HCT116 (cell line): ENCODE data around the gene C1orf35. TPM values are rescaled to one million over a fixed set of nuclear protein-coding genes. Genes with fewer than 3 reads are reported as not detected.

ENCODE experiments used
- ATAC-seq: fragments of 200-7000 bp; cut with Tn5 transposase; 2 replicates; pipeline ENCODE4 v1.9.1; 2020; ENCODE audit warnings: mild to moderate bottlenecking, moderate library complexity
- BruUV-seq: library from RNA; stranded (reverse); fragments of 400-500 nt; replicated peaks from 2 replicates; lab custom pipeline; 2021; lab: Mats Ljungman, UMichigan
- CTCF ChIA-PET: fragments of 300-600 bp; sonication (Branson Sonifier 250); formaldehyde crosslinking; loops from one replicate; lab custom pipeline; 2021; ENCODE audit warnings: antibody characterized with exemption; lab: Charles Lee
- POLR2A ChIA-PET: fragments of 300-600, 350-600 bp; sonication (Branson Sonifier 250); formaldehyde crosslinking; loops from one replicate; lab custom pipeline; 2021; ENCODE audit warnings: antibody characterized with exemption; lab: Charles Lee
- RAD21 ChIA-PET, 2 experiments: fragments of 300-600 bp; sonication (Branson Sonifier 250); formaldehyde crosslinking; loops; one replicate each; lab custom pipeline; 2023; ENCODE audit warnings: low total read pairs in 2 of 2; ENCODE audit not compliant: uncharacterized antibody in 2 of 2, unreplicated experiment in 2 of 2, low non-redundant PET in 1 of 2; lab: Charles Lee
- DNase-seq: peaks from one replicate; pipeline ENCODE4 v3.0.0-alpha.2; 2010; ENCODE audit warnings: low read depth, low spot score
- H2AFZ ChIP-seq: fragments of 200-600 bp; shearing (Covaris generic), sonication (generic); 2 replicates; pipeline ENCODE4 v1.6.1; 2017; ENCODE audit warnings: low read depth, mixed run types, mixed read lengths, antibody characterized with exemption, low read length; ENCODE audit not compliant: poor library complexity, severe bottlenecking
- H3K27ac ChIP-seq: 2 replicates; pipeline ENCODE4 v1.5.1; 2012; ENCODE audit warnings: low read depth, low read length
- H3K27me3 ChIP-seq: fragments of 200-600 bp; sonication (generic); 2 replicates; pipeline ENCODE4 v1.6.1; 2016; ENCODE audit warnings: mixed run types, low read length, mixed read lengths; ENCODE audit not compliant: insufficient read depth
- H3K36me3 ChIP-seq, 2 experiments: fragments of 200-500 bp in 1 of 2; fragments of 200-600 bp in 1 of 2; sonication (Bioruptor generic) in 1 of 2; sonication (generic) in 1 of 2; 2 replicates each; pipeline versions ENCODE4 v1.5.1 to v1.6.1; 2014 to 2016; ENCODE audit warnings: low read length in 2 of 2, inconsistent platforms in 1 of 2, mixed read lengths in 1 of 2, mixed run types in 1 of 2; ENCODE audit not compliant: insufficient read depth in 2 of 2, control insufficient read depth in 1 of 2
- H3K4me1 ChIP-seq, 2 experiments: fragments of 200-600 bp in 1 of 2; sonication (generic) in 1 of 2; 2 replicates each; pipeline versions ENCODE4 v1.5.1 to v1.6.1; 2012 to 2017; ENCODE audit warnings: low read length in 2 of 2, inconsistent platforms in 1 of 2, mild to moderate bottlenecking in 1 of 2, mixed read lengths in 1 of 2, mixed run types in 1 of 2, moderate library complexity in 1 of 2; ENCODE audit not compliant: insufficient read depth in 2 of 2, control insufficient read depth in 1 of 2
- H3K4me2 ChIP-seq: fragments of 200-600 bp; sonication (generic); 2 replicates; pipeline ENCODE4 v1.6.1; 2017; ENCODE audit warnings: mixed run types, low read length, mixed read lengths
- H3K4me3 ChIP-seq, 2 experiments: fragments of 200-600 bp in 1 of 2; sonication (generic) in 1 of 2; replicated peaks in 1 of 2; 2 replicates each; pipeline ENCODE4 v1.5.1; 2011 to 2016; ENCODE audit warnings: low read length in 2 of 2, control low read depth in 1 of 2, low read depth in 1 of 2, mild to moderate bottlenecking in 1 of 2, mixed read lengths in 1 of 2, mixed run types in 1 of 2
- H3K79me2 ChIP-seq: fragments of 200-600 bp; sonication (generic); 2 replicates; pipeline ENCODE4 v1.6.1; 2017; ENCODE audit warnings: mild to moderate bottlenecking, mixed run types, low read length, moderate library complexity, mixed read lengths; ENCODE audit not compliant: insufficient read depth
- H3K9ac ChIP-seq: fragments of 200-600 bp; sonication (generic); 2 replicates; pipeline ENCODE4 v1.6.1; 2016; ENCODE audit warnings: low read length, mixed read lengths
- H3K9me2 ChIP-seq: fragments of 200-600 bp; sonication (generic), shearing (Covaris generic); 2 replicates; pipeline ENCODE4 v1.6.1; 2017; ENCODE audit warnings: mixed run types, mild to moderate bottlenecking, moderate library complexity; ENCODE audit not compliant: insufficient read depth
- H3K9me3 ChIP-seq, 2 experiments: fragments of 200-500 bp in 1 of 2; fragments of 200-600 bp in 1 of 2; sonication (Bioruptor generic) in 1 of 2; sonication (generic) in 1 of 2; 2 replicates each; pipeline ENCODE4 v1.6.1; 2014 to 2017; ENCODE audit warnings: low read length in 2 of 2, mixed read lengths in 2 of 2, inconsistent platforms in 1 of 2, low read depth in 1 of 2, mild to moderate bottlenecking in 1 of 2, mixed run types in 1 of 2, moderate library complexity in 1 of 2; ENCODE audit not compliant: control insufficient read depth in 1 of 2, insufficient read depth in 1 of 2
- H4K20me1 ChIP-seq: fragments of 200-600 bp; sonication (generic), shearing (Covaris generic); 2 replicates; pipeline ENCODE4 v1.6.1; 2017; ENCODE audit warnings: mixed run types, mild to moderate bottlenecking, moderate library complexity; ENCODE audit not compliant: insufficient read depth
- CBX3 ChIP-seq: IDR thresholded peaks from 2 replicates; pipeline ENCODE4 v1.6.1; 2012; ENCODE audit warnings: low read depth
- EZH2phosphoT487 ChIP-seq: fragments of 200-600 bp; IDR thresholded peaks from 2 replicates; pipeline ENCODE4 v1.6.1; 2018; ENCODE audit warnings: antibody characterized with exemption, borderline replicate concordance
- FOSL1 ChIP-seq: IDR thresholded peaks from 2 replicates; pipeline ENCODE4 v1.6.1; 2012; ENCODE audit warnings: low read depth
- JUND ChIP-seq: IDR thresholded peaks from 2 replicates; pipeline ENCODE4 v1.6.1; 2012
- POLR2A ChIP-seq: IDR thresholded peaks from 2 replicates; pipeline ENCODE4 v1.7.0; 2011; ENCODE audit warnings: borderline replicate concordance; ENCODE audit not compliant: insufficient read depth, insufficient read length; ENCODE audit errors: extremely low read depth
- RAD21 ChIP-seq: IDR thresholded peaks from 2 replicates; pipeline ENCODE4 v1.6.1; 2012; ENCODE audit warnings: low read depth, mild to moderate bottlenecking
- SRF ChIP-seq: IDR thresholded peaks from 2 replicates; pipeline ENCODE4 v1.6.1; 2012; ENCODE audit warnings: low read depth
- TCF7L2 ChIP-seq: IDR thresholded peaks from 2 replicates; pipeline ENCODE4 v1.7.0; 2011; ENCODE audit warnings: borderline replicate concordance, inconsistent platforms; ENCODE audit not compliant: insufficient read depth, insufficient read length; ENCODE audit errors: extremely low read depth
- YY1 ChIP-seq: IDR thresholded peaks from 2 replicates; pipeline ENCODE4 v1.6.1; 2011; ENCODE audit warnings: low read length, low read depth, moderate library complexity, mild to moderate bottlenecking; ENCODE audit not compliant: insufficient replicate concordance; ENCODE audit errors: extremely low read depth
- ZBTB33 ChIP-seq: IDR thresholded peaks from 2 replicates; pipeline ENCODE4 v1.6.1; 2011; ENCODE audit warnings: mild to moderate bottlenecking, low read length, moderate library complexity; ENCODE audit not compliant: insufficient replicate concordance; ENCODE audit errors: extremely low read depth
- ZFX ChIP-seq: fragments of 450-650 bp; IDR thresholded peaks from 2 replicates; pipeline ENCODE4 v1.6.1; 2017
- intact Hi-C: fragments of 100-400 bp; cut with micrococcal nuclease; formaldehyde crosslinking; loops from 2 replicates; pipeline ENCODE4 v1.10.0; 2022
- total RNA-seq: library from RNA; stranded (reverse); gene quantifications from one replicate; pipeline ENCODE4 v1.2.1, GENCODE V29; 2021; ENCODE audit not compliant: unreplicated experiment
- TF ChIP-seq, protein P1 (sequence below), 3 experiments: fragments of 200-600 bp in 1 of 3; sonication (generic) in 1 of 3; IDR thresholded peaks in 2 of 3; conservative IDR thresholded peaks in 1 of 3; 2 replicates each; pipeline ENCODE4 v1.5.1; 2012 to 2017; ENCODE audit warnings: low read depth in 2 of 3, low read length in 2 of 3, antibody characterized with exemption in 1 of 3, borderline replicate concordance in 1 of 3, control low read depth in 1 of 3, mild to moderate bottlenecking in 1 of 3, mixed read lengths in 1 of 3, mixed run types in 1 of 3, moderate library complexity in 1 of 3; ENCODE audit not compliant: insufficient read depth in 1 of 3

C1orf35 gene
- total RNA-seq, 1 experiment from 2014 or later: 26.1 TPM

DNA sequence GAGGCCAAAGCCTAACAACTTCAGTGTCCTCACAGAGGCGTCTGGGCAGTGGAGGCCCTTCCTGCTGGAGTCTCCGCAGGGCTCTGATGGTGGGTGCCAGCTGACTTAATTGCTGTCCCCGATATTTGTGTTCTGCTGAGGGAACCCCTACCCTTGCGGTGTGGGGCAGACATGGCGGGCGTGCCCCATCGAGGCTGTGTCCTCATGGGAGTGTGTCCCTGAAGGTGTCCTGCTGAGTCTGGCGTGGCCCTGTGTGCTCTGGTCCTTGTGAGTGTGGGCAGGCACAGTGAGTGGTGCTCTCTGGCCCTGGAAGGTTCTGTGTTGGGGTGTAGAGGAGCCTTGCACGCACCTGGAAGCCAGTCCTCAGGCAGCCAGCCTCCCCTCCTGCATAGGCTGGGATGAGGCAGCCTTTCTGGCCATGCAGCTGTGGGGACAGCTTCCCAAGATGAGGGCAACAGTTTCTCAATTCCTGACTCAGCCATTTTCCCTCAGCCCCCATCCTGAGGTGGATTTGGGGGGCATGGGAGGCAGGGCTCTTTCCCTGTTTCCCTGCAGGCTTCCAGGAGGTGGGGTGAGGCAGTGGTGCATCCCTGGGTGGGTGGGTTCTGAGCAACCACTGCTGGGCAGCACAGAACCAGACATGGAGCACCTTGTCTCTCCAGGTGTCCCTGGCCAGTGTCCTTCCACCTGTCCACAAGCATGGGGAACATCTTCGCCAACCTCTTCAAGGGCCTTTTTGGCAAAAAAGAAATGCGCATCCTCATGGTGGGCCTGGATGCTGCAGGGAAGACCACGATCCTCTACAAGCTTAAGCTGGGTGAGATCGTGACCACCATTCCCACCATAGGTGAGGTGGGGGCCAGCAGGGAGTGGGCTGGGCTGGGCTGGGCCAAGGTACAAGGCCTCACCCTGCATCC is 6.5 kb downstream of the C1orf35 start (continued):
- TF ChIP-seq ZBTB33: no peak

GRCh38 chr1:228095938-228096337 is 7.2 kb downstream of the C1orf35 start:
- peaks cover 21% of the 10 kb centered on the region; the same call in 1 of the 2 replicates for H4K20me1 ChIP-seq
- H3K27ac ChIP-seq: no peak overlapping the region
- no peak overlapping the region for H3K4me2 ChIP-seq
- POLR2A ChIA-PET: no interaction called here
- no peaks in the 10 kb centered on the region for H3K9me2 ChIP-seq
- no peak overlapping the region for H3K9ac ChIP-seq
- peaks cover 10 to 19% of the 10 kb centered on the region in 2 experiments; a peak in 2 of 4 replicates for H3K9me3 ChIP-seq
- ATAC-seq: no peak
- CTCF ChIA-PET: no interaction called here
- no TSS peak for BruUV-seq
- H3K4me1 ChIP-seq: no peaks in the 10 kb centered on the region
- intact Hi-C loops: no loop called here
- RAD21 ChIA-PET: no interaction called here
- TF ChIP-seq CBX3 (no peak), POLR2A (no peak), JUND (no peak), ZBTB33 (no peak), TCF7L2 (no peak), EZH2phosphoT487 (no peak), RAD21 (no peak), SRF (no peak), YY1 (no peak), FOSL1 (no peak), ZFX (no peak)
- TF ChIP-seq, protein P1, sequence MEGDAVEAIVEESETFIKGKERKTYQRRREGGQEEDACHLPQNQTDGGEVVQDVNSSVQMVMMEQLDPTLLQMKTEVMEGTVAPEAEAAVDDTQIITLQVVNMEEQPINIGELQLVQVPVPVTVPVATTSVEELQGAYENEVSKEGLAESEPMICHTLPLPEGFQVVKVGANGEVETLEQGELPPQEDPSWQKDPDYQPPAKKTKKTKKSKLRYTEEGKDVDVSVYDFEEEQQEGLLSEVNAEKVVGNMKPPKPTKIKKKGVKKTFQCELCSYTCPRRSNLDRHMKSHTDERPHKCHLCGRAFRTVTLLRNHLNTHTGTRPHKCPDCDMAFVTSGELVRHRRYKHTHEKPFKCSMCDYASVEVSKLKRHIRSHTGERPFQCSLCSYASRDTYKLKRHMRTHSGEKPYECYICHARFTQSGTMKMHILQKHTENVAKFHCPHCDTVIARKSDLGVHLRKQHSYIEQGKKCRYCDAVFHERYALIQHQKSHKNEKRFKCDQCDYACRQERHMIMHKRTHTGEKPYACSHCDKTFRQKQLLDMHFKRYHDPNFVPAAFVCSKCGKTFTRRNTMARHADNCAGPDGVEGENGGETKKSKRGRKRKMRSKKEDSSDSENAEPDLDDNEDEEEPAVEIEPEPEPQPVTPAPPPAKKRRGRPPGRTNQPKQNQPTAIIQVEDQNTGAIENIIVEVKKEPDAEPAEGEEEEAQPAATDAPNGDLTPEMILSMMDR (IDR thresholded peaks at IDR 0.05 in 2 of 3, conservative IDR thresholded peaks at IDR 0.05 in 1 of 3; ENCODE audit: borderline replicate concordance in 1 of 3, insufficient read depth in 1 of 3, low read depth in 2 of 3, low read length in 2 of 3): no peak
- TF ChIP-seq, all 23 proteins: peak for 0
- Histone ChIP-seq H3K36me3 (peaks cover 15 to 68% of the 10 kb centered on the region in 2 experiments), H3K27me3 (no peaks in the 10 kb centered on the region), H2AFZ (no peak overlapping the region), H3K4me3 (no peak overlapping the region), H3K79me2 (peaks cover 97% of the 10 kb centered on the region)
- DNase-seq: no peak
